ENCODE measurements around the gene LEO1.

The LEO1 gene

DNA sequence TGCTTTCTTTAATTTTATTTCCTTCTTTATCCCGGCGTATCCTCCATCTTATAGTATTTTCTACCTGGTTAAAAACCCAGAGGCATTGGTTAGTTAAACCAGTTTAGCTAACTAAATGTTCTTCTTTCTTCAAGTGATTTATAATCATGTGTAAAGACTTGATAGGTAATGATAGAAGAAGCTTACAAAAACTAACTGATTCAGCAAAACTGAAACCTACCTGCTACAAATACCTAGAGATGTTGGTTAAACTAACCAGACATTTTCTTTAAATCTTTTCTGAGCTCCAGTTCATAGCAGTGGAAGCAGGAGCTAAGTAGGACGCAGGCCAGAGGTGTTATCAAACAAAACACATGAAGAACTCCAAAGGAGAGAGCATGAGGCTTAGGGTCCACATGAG, 44.8 kb downstream of the LEO1 start:
- no peak for DNase-seq

DNA sequence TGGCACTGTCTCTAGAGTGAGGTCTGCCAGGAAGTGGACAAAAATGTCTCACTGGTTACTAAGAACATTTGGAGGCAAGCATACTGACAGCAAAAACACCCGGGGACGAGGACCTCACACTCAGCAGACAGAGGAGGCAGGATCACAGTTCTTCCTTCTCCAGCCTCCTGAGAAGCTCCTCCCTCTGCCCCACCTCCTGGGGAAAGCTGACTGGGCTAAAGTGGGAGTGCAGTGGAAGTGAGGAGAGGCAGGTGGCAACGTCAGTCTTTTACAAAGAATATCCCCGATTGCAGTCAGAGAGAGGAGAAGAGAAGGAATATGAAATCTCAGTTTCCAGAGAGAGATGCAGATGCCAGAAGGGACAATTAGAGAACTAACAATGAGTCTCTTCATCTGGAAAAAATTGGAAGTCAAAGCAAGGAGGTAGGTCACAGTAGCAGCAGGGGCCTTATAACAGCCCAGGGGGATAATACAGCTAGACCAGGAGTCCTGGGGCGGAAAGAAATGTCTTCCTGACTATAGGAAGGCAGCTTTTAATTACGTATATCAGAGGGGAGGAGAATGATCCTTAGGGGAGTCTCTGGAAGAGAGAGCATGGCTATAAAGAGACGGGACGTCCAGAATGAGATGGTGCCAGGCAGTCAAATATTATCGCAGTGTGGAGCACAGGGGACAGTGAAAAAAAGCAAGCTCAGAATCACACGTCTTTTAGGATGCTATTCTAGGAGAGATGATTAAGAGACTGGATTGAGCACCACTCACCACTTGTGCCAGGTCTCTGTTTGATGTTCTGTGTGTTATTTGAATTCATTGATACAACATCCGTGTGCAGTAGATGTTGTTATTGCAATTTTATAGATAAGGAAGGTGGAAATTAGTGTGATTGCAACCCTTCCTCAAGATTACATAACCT, 47.2 kb downstream of the LEO1 start:
- DNase-seq = no peak

DNA sequence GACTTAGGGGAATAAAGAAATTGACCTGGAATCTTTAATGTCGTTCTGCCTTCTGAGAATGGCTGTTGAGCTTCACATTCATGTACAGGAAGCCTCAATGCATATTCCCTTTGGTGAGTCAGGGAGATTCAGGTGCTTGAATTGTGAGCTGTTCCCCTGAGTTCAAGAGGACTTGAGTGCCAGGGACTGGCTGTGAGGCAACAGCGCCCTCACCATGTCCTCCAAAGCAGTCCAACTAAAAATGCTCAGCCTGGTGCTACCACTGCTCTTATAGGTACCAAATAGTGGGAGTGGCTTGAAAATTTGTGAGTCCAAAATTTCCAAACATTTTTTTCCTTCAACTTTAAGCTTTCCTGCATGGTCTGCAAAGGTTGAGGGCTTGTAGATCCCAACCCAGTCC, 54.1 kb downstream of the LEO1 start:
- no peak for DNase-seq

DNA sequence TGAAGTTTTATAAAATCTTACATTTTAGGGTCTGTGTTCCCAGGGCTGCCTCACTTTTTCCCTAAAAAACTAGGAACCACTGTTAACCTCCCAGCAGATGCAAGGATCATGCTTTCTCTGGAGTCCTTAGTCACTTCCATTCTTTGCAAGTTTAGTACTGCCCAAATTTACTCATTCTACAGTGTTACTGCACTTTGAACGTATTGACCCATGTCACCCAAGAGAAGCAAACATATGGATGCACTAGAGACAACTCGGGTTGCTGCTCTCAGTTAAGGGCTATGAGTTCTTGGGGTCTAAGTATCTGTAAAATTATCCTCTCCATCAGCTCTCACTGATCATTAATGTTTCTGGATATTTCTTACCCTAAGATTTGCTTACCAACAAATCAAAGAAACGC, 59.0 kb downstream of the LEO1 start:
- no peak for DNase-seq

DNA sequence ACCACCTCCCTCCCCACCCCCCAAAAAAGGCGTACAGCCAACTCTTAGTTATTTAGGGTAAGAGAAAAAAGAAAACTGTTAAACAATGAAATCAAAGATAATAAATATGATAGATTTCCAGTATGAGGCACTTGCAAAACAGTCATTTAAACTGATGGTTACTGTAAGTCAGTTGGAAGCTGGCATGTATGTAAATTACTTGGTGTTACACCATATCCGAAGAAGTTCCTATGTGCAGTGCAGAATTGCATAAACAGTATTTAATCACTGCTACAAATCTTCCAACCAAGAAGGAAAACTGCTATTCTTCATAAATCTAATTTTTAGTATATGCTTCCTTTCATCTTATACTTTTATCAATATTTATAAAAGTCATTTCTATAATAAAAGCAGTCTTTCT, 62.0 kb downstream of the LEO1 start:
- no peak for DNase-seq

DNA sequence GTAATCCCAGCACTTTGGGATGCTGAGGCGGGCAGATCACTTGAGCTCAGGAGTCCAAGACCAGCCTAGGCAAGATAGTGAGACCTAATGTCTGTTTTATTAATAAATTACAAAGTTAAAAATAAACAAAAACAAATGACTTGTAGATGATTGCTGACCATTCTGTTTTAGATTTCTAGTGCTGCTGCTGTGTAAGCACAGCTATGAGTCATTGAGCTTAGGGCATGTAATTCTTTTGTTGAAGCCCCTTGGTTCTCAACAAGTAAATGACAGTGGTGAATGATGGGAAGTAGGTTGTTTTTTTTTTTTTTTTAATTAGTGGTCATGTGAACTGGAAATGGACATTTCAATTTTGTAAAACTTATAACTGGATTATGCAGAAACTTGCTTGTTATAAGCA, 63.3 kb downstream of the LEO1 start:
- DNase-seq = no peak

DNA sequence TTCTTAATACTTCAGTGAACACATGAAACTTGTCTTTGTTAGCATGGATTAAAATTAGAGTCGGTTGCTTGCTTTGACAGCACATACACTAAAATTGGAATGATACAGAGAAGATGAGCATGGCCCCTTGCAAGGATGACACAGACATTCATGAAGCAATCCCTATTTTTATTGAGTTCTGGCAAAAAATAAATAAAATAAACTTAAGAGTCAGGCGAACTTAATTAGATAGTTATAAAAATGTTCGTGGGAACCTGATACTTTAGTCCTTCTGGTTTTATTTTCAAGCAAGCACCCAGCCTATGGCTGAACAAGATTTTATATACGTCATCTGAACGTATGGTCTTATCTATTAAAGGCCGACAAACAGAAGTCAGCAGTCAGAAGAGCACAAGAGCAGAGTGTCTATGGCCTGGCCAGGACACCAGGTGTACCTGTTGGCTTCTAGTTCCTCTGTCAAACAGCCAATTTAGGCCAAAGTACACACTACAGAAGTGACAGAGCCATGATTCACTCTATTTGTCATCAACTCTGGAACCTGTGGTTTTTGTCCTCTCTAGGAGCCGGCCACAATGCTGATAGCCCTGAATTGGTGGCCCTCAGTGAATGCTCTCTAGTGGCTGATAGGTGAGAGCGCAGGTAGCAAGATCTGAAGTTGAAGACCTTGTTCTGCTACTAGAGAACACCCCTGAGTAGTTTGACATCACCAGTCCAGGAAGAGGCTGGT, 64.3 kb downstream of the LEO1 start:
- peak; percentile 67 for DNase-seq

DNA sequence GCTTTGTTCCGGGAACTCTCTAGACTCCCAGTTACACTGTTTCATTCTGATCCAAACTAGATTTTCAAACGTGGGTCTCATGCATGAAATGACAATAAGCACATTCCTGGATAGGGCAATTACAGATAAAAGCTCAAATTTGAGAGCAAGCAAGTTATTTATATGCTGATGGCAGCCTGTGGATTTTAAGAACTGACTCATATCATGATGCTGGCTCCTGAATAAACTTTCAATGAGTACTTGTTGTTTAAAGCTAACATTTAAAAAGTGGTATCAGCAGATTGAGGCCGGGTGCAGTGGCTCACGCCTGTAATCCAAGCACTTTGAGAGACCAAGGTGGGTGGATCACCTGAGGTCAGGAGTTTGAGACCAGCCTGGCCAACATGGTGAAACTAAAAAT, 66.6 kb downstream of the LEO1 start:
- DNase-seq = no peak

DNA sequence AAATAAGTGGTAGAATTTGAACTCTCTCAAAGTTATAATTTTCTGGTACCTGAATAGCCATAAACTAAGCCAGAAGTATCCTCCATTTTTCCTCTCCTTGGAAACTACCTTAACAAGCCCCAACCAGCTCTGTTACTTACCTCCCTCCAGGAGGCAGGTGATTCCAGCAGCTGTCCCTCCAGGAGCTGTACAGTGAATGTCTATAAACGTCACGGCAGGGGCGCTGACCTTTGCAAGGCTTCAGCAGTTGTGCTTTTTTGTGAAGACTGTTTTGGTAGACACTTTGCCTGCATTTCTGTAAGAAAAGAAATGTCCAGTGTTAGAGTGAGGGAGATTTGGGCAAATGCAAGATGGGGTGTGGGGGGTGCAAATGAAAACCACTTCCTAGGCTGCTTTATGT, 67.2 kb downstream of the LEO1 start:
- no peak for DNase-seq

DNA sequence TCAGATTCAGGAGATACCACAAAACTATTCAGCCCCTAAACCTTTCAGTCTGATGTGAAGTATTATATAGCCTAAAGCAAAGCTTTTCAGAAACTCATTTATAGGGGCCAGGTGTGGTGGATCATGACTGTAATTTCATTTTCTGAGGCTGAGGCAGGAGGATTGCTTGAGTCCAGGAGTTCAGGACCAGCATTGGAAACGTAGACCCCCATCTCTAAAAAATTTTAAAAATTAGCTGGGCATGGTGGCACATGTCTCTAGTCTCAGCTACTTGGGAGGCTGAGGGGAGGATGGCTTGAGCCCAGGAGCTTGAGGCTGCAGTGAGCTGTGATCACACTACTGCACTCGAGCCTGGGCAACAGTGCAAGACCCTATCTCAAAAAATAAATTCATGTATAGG, 82.1 kb downstream of the LEO1 start:
- no peak for DNase-seq

DNA sequence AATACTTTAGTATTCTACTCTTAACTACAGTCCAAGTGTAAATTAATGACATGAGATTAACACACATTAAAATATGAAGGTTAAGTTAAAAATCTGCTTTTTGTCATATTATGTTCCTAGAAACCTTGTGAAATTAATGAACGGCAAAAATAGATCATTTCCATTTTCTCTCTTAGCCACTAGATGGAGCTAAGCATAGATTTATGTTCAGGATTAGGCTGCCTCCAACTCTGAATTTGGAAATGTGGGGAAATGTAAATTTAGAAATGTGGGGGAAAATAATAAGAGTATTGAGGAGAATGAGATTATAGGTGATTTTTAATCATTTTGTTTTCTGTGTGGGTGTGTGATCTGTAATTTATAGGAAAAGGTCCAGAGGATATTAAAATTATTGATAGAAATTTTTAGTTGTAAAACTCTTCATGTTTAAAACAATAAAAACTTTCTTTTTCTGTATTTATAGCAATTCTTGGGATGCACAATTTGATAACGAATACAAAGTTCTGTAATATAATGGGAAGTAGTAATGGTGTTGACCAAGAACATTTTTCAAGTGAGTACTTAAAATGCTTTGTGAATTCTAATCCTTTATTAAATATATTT, 82.9 kb downstream of the LEO1 start:
- no peak for DNase-seq
